GM12878 (cell line): ENCODE data around the gene ARGLU1. TPM values are rescaled to one million over a fixed set of nuclear protein-coding genes. Genes with fewer than 3 reads are reported as not detected.

Experiments
- ATAC-seq: fragments of 200-7000 bp; cut with Tn5 transposase; 3 replicates; pipeline ENCODE4 v1.9.1; 2020; ENCODE audit warnings: mild to moderate bottlenecking, moderate library complexity
- BruUV-seq: library from RNA; stranded (reverse); fragments of 400-500 nt; replicated peaks from 2 replicates; lab custom pipeline; 2021; lab: Mats Ljungman, UMichigan
- CTCF ChIA-PET: fragments of 300-600 bp; sonication (Branson Sonifier 250); formaldehyde crosslinking; extraction: SDS; loops from one replicate; lab custom pipeline; 2021; ENCODE audit warnings: inconsistent platforms; lab: Yijun Ruan, JAX
- POLR2A ChIA-PET: fragments of 350-600 bp; formaldehyde crosslinking; extraction: SDS; loops from one replicate; lab custom pipeline; 2021; ENCODE audit warnings: inconsistent platforms; lab: Charles Lee
- RAD21 ChIA-PET: fragments of 300-600 bp; sonication (Branson Sonifier 250); formaldehyde crosslinking; loops from one replicate; lab custom pipeline; 2023; ENCODE audit warnings: antibody characterized with exemption; ENCODE audit not compliant: unreplicated experiment; lab: Charles Lee
- SMC1A ChIA-PET: fragments of 300-600 bp; sonication (Branson Sonifier 250); formaldehyde crosslinking; loops from one replicate; lab custom pipeline; 2023; ENCODE audit not compliant: unreplicated experiment, uncharacterized antibody; lab: Charles Lee
- DNase-seq: peaks from one replicate; pipeline ENCODE4 v3.0.0-alpha.2; 2011; ENCODE audit warnings: low read depth, low spot score
- FAIRE-seq: peaks from 3 replicates; lab custom pipeline; 2011; peaks lifted over from hg19 to GRCh38; lab: Jason Lieb, UNC
- H2AFZ ChIP-seq: 2 replicates; pipeline ENCODE4 v1.6.0; 2011; ENCODE audit warnings: low read depth, low read length, control low read depth; ENCODE audit not compliant: control insufficient read depth
- H3K27ac ChIP-seq: 2 replicates; pipeline ENCODE4 v1.5.1; 2011; ENCODE audit warnings: control low read depth; ENCODE audit not compliant: control insufficient read depth, insufficient read depth
- H3K27me3 ChIP-seq, 2 experiments: replicated peaks in 1 of 2; 2 replicates each; pipeline versions ENCODE4 v1.6.0 to v1.6.1; 2011; ENCODE audit warnings: low read length in 1 of 2; ENCODE audit not compliant: control insufficient read depth in 2 of 2, insufficient read depth in 2 of 2
- H3K36me3 ChIP-seq, 2 experiments: 2 replicates each; pipeline ENCODE4 v1.5.1; 2011; ENCODE audit warnings: low read length in 1 of 2; ENCODE audit not compliant: control insufficient read depth in 2 of 2, insufficient read depth in 2 of 2
- H3K4me1 ChIP-seq: 2 replicates; pipeline ENCODE4 v1.6.1; 2011; ENCODE audit warnings: mild to moderate bottlenecking, low read length, moderate library complexity, mixed read lengths; ENCODE audit not compliant: control insufficient read depth, insufficient read depth
- H3K4me2 ChIP-seq: 2 replicates; pipeline ENCODE4 v1.6.0; 2011; ENCODE audit warnings: control low read depth; ENCODE audit not compliant: control insufficient read depth, insufficient read depth
- H3K4me3 ChIP-seq: fragments of 200-600 bp; sonication (generic); 2 replicates; pipeline ENCODE4 v1.5.1; 2016
- H3K79me2 ChIP-seq: 2 replicates; pipeline ENCODE4 v1.6.0; 2011; ENCODE audit warnings: low read length; ENCODE audit not compliant: control insufficient read depth, insufficient read depth
- H3K9ac ChIP-seq: 2 replicates; pipeline ENCODE4 v1.8.0; 2011; ENCODE audit warnings: low read length, control low read depth, mixed read lengths; ENCODE audit not compliant: control insufficient read depth, insufficient read depth
- H3K9me3 ChIP-seq: replicated peaks from 3 replicates; pipeline ENCODE4 v1.5.1; 2011; ENCODE audit warnings: mild to moderate bottlenecking, low read length; ENCODE audit not compliant: control insufficient read depth, insufficient read depth
- H4K20me1 ChIP-seq: 2 replicates; pipeline ENCODE4 v1.6.0; 2011; ENCODE audit not compliant: control insufficient read depth, insufficient read depth
- FOS ChIP-seq: IDR thresholded peaks from 3 replicates; pipeline ENCODE4 v1.6.1; 2011; ENCODE audit warnings: borderline replicate concordance; ENCODE audit not compliant: insufficient read length; ENCODE audit errors: extremely low read depth
- GATAD2B ChIP-seq: fragments of 450-650 bp; conservative IDR thresholded peaks from 2 replicates; pipeline ENCODE4 v1.6.1; 2017; ENCODE audit warnings: low read depth, mild to moderate bottlenecking, moderate library complexity
- HDAC6 ChIP-seq: fragments of 200-600 bp; sonication (generic); IDR thresholded peaks from one replicate; pipeline ENCODE4 v1.8.0; 2017; ENCODE audit warnings: antibody characterized with exemption; ENCODE audit not compliant: unreplicated experiment
- LARP7 ChIP-seq: fragments of 450-650 bp; IDR thresholded peaks from 2 replicates; pipeline ENCODE4 v1.6.1; 2017; ENCODE audit warnings: mild to moderate bottlenecking
- RAD51 ChIP-seq: fragments of 450-650 bp; IDR thresholded peaks from 2 replicates; pipeline ENCODE4 v1.6.1; 2016; ENCODE audit warnings: moderate library complexity, mild to moderate bottlenecking, inconsistent platforms
- REST ChIP-seq: IDR thresholded peaks from 2 replicates; pipeline ENCODE4 v1.6.1; 2012; ENCODE audit warnings: mild to moderate bottlenecking, low read depth, low read length
- SUPT20H ChIP-seq: IDR thresholded peaks from 2 replicates; pipeline ENCODE4 v1.6.1; 2011; ENCODE audit warnings: low read depth, mild to moderate bottlenecking, low read length, moderate library complexity, borderline replicate concordance; ENCODE audit not compliant: control insufficient read depth
- WGBS: methylation state at CpG from one replicate; pipeline ENCODE4 v1.1.6; 2016; ENCODE audit warnings: low lambda C conversion rate; ENCODE audit not compliant: insufficient replicate concordance, insufficient coverage; ENCODE audit errors: missing lambda C conversion rate; 5-methylcytosine and 5-hydroxymethylcytosine counted together
- in situ Hi-C: fragments of 300-500 bp; cut with MboI; formaldehyde crosslinking; loops from 9 replicates; pipeline ENCODE4 v1.14.3; 2018; ENCODE audit warnings: mixed read lengths
- intact Hi-C: fragments of 100-400 bp; cut with micrococcal nuclease; formaldehyde crosslinking; loops from one replicate; pipeline ENCODE4 v1.14.2; 2022; ENCODE audit not compliant: unreplicated experiment
- polyA plus RNA-seq, 11 experiments: library from polyadenylated mRNA; depleted of rRNA in 4 of 11; unstranded in 6 of 11; stranded (reverse) in 5 of 11; fragments of >200 nt; fragmentation: Nextera tagmentation in 4 of 11; fragmentation: Illumina TruSeq in 1 of 11; extraction: Ambion mirVana in 4 of 11; extraction: Trizol in 1 of 11; gene quantifications; 1 replicate in 1 of 11; 2 replicates in 10 of 11; pipeline versions ENCODE4 v1.2.1 to v1.2.3, GENCODE V29; 2011 to 2016; ENCODE audit warnings: inconsistent platforms in 2 of 11, missing spikeins in 2 of 11, low read depth in 1 of 11
- total RNA-seq, 4 experiments: library from RNA; depleted of rRNA in 3 of 4; stranded (reverse); fragments of >200 nt in 3 of 4; fragmentation: Illumina TruSeq in 1 of 4; extraction: Trizol in 1 of 4; gene quantifications; 2 replicates each; pipeline versions ENCODE4 v1.2.1 to v1.2.3, GENCODE V29; 2013 to 2021

ARGLU1 gene
- total and polyA plus RNA-seq, 10 of the 15 experiments (the other 5 are each of a cell fraction or from before 2014, with no cell fraction given), result 47.1 to 197 (median 98.3) TPM

GRCh38 chr13:106515635-106516254, 52.2 kb downstream of the ARGLU1 start:
- intact Hi-C loops (no loop called here), in situ Hi-C loops (no loop called here)
- ATAC-seq (no peak), FAIRE-seq (no peak), DNase-seq (no peak)
- Histone ChIP-seq H3K27me3 (no peaks in the 10 kb centered on the region), H3K79me2 (no peaks in the 10 kb centered on the region), H3K4me1 (no peaks in the 10 kb centered on the region), H3K4me2 (no peak overlapping the region), H3K9ac (no peak overlapping the region), H3K36me3 (no peaks in the 10 kb centered on the region), H3K4me3 (no peak overlapping the region), H3K27ac (no peak overlapping the region), H2AFZ (no peak overlapping the region), H3K9me3 (no peaks in the 10 kb centered on the region), H4K20me1 (no peaks in the 10 kb centered on the region)
- ChIA-PET RAD21 (no interaction called here), SMC1A (interaction anchor here (0.9 to 2.0 kb wide), 4 partner anchors 8 to 185 kb away, joined by 3 to 10 read pairs (median 4); no protein-coding TSS in a partner anchor), POLR2A (interaction anchor here (0.8 kb wide), 1 partner anchor 415 kb away, joined by 3 read pairs; no protein-coding TSS in a partner anchor), CTCF (interaction anchor here (0.6 to 1.6 kb wide), 5 partner anchors 16 to 948 kb away, joined by 3 to 6 read pairs (median 3); no protein-coding TSS in a partner anchor)
- WGBS, result 26% methylated on average over 5 of the region's 5 CpGs
- BruUV-seq, result no TSS peak
- TF ChIP-seq HDAC6 (no peak), RAD51 (no peak), SUPT20H (no peak), LARP7 (no peak), GATAD2B (no peak), FOS (no peak), REST (no peak)
